ENCODE measurements around the gene AMOTL1.
A peak's percentile ranks its signal among the peaks of the same experiment; 100 is the strongest.

AMOTL1 gene, protein sequence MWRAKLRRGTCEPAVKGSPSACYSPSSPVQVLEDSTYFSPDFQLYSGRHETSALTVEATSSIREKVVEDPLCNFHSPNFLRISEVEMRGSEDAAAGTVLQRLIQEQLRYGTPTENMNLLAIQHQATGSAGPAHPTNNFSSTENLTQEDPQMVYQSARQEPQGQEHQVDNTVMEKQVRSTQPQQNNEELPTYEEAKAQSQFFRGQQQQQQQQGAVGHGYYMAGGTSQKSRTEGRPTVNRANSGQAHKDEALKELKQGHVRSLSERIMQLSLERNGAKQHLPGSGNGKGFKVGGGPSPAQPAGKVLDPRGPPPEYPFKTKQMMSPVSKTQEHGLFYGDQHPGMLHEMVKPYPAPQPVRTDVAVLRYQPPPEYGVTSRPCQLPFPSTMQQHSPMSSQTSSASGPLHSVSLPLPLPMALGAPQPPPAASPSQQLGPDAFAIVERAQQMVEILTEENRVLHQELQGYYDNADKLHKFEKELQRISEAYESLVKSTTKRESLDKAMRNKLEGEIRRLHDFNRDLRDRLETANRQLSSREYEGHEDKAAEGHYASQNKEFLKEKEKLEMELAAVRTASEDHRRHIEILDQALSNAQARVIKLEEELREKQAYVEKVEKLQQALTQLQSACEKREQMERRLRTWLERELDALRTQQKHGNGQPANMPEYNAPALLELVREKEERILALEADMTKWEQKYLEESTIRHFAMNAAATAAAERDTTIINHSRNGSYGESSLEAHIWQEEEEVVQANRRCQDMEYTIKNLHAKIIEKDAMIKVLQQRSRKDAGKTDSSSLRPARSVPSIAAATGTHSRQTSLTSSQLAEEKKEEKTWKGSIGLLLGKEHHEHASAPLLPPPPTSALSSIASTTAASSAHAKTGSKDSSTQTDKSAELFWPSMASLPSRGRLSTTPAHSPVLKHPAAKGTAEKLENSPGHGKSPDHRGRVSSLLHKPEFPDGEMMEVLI

GRCh38 chr11:94767701-94768601 lies at the start of gene AMOTL1:
Gene AMOTL1 (plus strand): TSS chr11:94768356. CDS start chr11:94768512, 156 bp downstream.
- peak; percentile 97 for DNase-seq

DNA sequence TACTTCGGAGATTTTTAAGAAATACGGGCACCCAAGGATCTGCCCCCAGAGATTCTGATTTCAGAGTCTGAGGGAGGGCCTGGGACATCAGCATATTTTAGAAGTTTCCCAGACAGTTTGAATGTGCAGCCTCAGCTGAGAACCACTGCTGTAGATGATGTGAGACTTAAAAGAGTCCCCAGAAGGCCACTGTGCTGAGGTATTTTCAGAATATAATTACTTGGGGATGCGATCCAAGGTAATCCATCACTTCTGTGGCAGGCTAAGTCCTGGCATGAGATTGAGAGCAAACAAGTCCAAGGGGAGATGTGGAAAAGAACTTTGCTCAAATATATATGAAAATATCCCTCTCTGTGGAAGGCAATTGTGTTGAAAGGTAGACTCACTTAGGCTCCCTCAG lies 48.3 kb upstream of the AMOTL1 start:
- no peak for DNase-seq

- DNase-seq, result no peak
Observed at GRCh38 chr11:94721565-94722292, 46.4 kb upstream of the AMOTL1 start.

GRCh38 chr11:94722735-94723134 lies 45.4 kb upstream of the AMOTL1 start:
- no peak for DNase-seq

DNA sequence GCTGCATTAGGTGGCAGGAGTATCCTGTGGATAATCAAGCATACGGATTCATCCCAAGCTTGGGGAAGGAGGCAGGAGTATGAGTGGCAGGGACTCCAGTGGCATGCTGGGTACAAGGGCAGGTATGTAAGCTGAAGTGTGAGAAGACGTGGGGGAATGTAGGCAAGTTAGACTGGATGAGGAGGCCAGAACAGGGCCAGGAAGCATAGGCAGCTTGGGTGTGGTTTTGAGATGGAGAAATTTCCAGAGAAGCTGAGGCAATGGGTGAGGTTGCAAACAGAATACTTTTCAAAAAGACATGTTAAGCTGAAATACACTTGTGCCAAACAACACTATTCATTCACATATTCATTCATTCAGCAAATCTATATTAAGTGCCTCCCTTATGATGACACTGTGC lies 43.1 kb upstream of the AMOTL1 start:
- no peak for DNase-seq

DNA sequence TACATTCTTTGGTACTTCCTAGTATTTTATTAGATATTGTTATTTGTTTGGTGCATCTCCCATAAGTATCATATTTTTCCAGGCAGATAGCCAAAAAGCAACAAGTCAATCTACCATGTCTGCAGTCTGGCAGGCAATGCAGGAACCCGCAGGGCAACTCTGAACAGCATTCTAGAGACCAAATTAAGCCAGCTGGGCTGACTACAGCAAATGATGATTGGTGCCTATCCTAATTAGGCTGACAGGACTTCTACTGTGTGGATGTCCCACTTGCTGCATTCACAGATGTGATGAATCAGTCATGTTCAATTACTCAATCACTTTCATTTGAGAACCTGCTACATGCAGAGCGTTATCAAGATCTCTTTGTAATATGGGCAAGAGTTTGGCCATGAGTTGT lies 40.3 kb upstream of the AMOTL1 start:
- DNase-seq, result no peak

DNA sequence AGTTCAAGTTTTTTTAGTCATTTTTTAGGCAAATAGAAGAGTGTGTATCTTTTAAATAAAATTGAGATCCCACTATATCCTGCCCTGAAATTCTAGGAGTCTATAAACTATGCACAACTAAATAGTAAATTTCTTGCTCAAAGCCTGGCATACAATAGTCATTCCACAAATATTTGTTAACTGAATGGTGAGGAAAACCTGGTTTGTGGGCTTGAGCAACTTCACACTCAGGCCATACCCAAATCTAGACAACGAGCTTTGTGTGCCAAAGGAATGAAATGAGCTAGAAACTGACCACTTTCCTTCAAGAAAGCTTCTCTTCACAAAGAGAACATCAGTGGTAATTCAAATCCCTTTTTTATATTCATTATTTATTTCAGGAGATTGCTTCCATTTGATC lies 39.6 kb upstream of the AMOTL1 start:
- no peak for DNase-seq

DNA sequence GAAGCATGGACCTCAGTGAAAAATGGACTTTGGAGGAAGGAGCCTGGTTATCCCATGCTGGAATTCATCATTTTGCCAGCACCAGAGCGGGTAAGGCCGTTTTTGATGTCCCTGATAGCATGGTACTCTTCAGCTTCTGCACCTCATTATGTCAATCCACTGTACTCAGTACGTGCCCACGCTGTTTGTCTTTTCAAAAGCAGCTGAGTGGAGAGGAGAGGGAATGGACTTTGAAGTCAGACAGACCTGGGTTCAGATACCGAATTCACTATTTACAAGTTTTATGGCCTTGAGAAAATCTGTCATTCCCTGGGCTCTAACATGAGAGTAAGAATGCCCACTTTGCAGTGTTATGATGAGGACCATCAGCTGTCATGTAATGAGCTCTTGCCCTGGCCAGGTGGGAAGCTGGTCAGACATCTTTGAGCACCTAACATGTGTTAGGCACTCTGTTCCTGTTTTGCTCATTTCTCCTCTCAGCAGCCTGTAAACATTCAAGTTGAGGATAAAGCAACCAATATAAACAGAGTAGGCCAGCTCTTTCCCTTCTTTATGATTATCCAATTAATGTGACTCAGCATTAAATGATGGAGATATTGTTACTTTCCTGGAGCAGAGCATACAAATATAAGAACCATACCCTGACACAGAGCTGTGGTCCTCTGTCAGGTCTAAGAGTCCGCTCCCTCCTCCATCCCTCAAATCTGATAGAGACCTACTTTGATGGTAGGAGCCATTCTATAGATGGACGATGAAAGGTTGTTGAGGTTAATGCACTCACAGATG lies 39.0 kb upstream of the AMOTL1 start:
- DNase-seq, result no peak

- no peak for DNase-seq
Observed at GRCh38 chr11:94730153-94730552, 38.0 kb upstream of the AMOTL1 start.

- no peak for DNase-seq
Observed at GRCh38 chr11:94731880-94732601, 36.1 kb upstream of the AMOTL1 start.

DNA sequence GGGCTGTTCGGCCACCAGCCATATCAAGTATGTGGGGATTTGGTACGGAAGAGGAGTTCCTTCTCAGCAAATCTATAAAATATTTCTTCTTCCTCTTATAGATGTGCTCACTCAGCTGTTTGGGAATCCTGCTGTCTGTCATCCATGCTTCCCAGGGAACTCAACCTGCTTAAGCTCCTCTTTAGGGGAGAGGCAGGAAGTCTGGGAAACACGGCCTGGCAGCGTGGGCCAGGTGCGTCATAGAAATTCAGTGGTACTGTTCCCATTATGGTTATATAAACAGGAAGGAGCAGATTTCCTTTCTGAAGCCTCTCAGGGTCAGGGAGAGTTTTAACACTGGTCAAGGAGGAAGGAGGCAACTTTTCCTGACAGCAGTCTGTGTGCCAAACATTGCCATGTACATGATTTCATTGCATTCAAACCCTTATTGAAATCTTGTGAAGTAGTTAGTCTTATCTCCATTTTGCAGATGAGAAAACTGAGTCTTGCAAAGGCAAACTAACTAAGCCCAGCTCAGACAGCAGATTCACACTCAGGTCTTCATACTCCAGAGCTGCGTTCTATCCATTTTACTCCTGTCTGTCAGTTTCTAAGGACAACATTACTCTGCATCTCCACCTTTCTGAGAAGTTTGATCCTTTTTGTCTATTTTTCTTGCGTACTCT lies 35.4 kb upstream of the AMOTL1 start:
- DNase-seq, result peak; percentile 51

- DNase-seq, result no peak
Observed at GRCh38 chr11:94734563-94735275, 33.4 kb upstream of the AMOTL1 start.

- no peak for DNase-seq
Observed at GRCh38 chr11:94735907-94736306, 32.2 kb upstream of the AMOTL1 start.

- DNase-seq, result no peak
Observed at GRCh38 chr11:94737171-94737611, 31.0 kb upstream of the AMOTL1 start.

GRCh38 chr11:94738746-94739145 lies 29.4 kb upstream of the AMOTL1 start:
- DNase-seq, result no peak

DNA sequence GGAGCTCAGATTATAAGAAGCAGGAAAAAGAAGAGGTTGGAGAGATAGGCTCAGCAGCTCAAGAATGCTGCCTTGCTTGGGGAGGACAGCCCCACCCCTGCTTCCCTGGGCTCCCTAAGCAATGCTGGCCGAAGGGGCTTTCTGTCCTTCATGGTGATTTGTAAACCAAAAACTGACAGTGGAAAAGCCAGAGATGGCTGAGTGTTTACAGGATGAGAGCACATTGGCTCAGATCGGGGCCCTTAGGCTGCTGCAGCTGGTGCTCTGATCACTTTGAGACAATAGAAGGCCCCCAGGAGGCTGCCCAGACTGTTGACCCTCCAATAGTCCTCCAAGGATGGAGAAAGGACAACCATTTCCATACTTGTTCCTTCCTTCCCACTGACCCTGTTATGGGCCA lies 28.8 kb upstream of the AMOTL1 start:
- no peak for DNase-seq

- peak; percentile 81 for DNase-seq
Observed at GRCh38 chr11:94740083-94741021, 27.8 kb upstream of the AMOTL1 start.
